Thyroid gland (tissue), 4 donors: ENCODE data around the gene SULT1A3.

ENCODE experiments used
- POLR2A ChIP-seq, 2 donors: fragments of 450-650 bp; IDR thresholded peaks; one replicate each; pipeline ENCODE4 v1.6.1; 2017; ENCODE audit warnings: antibody characterized with exemption in 2 of 2, mild to moderate bottlenecking in 2 of 2, moderate library complexity in 1 of 2
- TF ChIP-seq, protein P1 (sequence below), 6 experiments: fragments of 200-600 bp in 3 of 6; fragments of 450-650 bp in 3 of 6; sonication (generic) in 3 of 6; IDR thresholded peaks; one replicate each; pipeline ENCODE4 v1.5.1; 2016 to 2019; ENCODE audit warnings: antibody characterized with exemption in 6 of 6, mild to moderate bottlenecking in 2 of 6, inconsistent platforms in 1 of 6, moderate library complexity in 1 of 6

DNA sequence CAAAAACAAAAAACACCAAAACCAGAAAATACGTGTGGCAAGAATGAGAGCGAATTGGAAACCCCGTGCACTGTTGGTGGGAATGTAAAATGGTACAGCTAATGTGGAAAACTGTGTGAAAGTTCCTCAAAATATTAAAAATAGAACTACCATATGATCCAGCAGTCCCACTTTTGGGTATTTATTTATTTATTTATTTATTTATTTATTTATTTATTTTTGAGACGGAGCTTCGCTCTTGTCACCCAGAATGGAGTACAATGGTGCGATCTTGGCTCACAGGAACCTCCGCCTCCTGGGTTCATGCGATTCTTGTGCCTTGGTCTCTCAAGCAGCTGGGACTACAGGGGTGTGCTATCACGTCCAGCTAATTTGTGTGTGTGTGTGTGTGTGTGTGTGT lies 46.5 kb upstream of the SULT1A3 start:
- TF ChIP-seq, protein P1, sequence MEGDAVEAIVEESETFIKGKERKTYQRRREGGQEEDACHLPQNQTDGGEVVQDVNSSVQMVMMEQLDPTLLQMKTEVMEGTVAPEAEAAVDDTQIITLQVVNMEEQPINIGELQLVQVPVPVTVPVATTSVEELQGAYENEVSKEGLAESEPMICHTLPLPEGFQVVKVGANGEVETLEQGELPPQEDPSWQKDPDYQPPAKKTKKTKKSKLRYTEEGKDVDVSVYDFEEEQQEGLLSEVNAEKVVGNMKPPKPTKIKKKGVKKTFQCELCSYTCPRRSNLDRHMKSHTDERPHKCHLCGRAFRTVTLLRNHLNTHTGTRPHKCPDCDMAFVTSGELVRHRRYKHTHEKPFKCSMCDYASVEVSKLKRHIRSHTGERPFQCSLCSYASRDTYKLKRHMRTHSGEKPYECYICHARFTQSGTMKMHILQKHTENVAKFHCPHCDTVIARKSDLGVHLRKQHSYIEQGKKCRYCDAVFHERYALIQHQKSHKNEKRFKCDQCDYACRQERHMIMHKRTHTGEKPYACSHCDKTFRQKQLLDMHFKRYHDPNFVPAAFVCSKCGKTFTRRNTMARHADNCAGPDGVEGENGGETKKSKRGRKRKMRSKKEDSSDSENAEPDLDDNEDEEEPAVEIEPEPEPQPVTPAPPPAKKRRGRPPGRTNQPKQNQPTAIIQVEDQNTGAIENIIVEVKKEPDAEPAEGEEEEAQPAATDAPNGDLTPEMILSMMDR (IDR thresholded peaks at IDR 0.05), result no peak
- no peak for TF ChIP-seq POLR2A (IDR thresholded peaks at IDR 0.05)
